ENCODE measurements around the gene CEP126. TPM values are rescaled to one million over a fixed set of nuclear protein-coding genes. Genes with fewer than 3 reads are reported as not detected.

Gene CEP126
- polyA plus RNA-seq, 1 donor = 6.7 TPM

- no peak for DNase-seq
These were observed 96.1 kb downstream of the CEP126 start for GRCh38 chr11:102010776-102011494.

- no peak for DNase-seq
These were observed 98.1 kb downstream of the CEP126 start for GRCh38 chr11:102012946-102013345.

GRCh38 chr11:102014756-102015155 is 99.9 kb downstream of the CEP126 start:
- no peak for DNase-seq

- no peak for DNase-seq
These were observed 102.2 kb downstream of the CEP126 start for GRCh38 chr11:102017026-102017425.

- DNase-seq = no peak
These were observed 111.4 kb downstream of the CEP126 start for GRCh38 chr11:102026217-102026616.

GRCh38 chr11:102026959-102027358 is 112.1 kb downstream of the CEP126 start:
- no peak for DNase-seq

- no peak for DNase-seq
These were observed 121.9 kb downstream of the CEP126 start for GRCh38 chr11:102036757-102037156.

- no peak for DNase-seq
These were observed 132.0 kb downstream of the CEP126 start for GRCh38 chr11:102046841-102047240.

- DNase-seq = peak; percentile 79
These were observed 132.6 kb downstream of the CEP126 start, which contains the start of gene CFAP300 for GRCh38 chr11:102047305-102047924. Gene CFAP300 (plus strand): TSS chr11:102047437. CDS start chr11:102047471, 34 bp downstream.

Other genes with a start within 250 kb of the CEP126 start
- not detected for gene ANGPTL5, start 1.5 kb downstream of the CEP126 start, polyA plus RNA-seq (ENCODE audit: insufficient read length)
- gene CFAP300, start 132.4 kb downstream of the CEP126 start, polyA plus RNA-seq (ENCODE audit: insufficient read length) = 4.7 TPM
- gene YAP1, start 195.4 kb downstream of the CEP126 start, polyA plus RNA-seq (ENCODE audit: insufficient read length) = 221 TPM

All from left kidney (tissue), 2 donors.